Stimulated activated CD4-positive, alpha-beta T cell treated with anti-CD3 and anti-CD28 coated beads, Interleukin-12 subunit alpha, Interleukin-12 subunit beta, amount 100 ng/mL, for 48 hours (primary cell): ENCODE measurements around the gene PDCD1.

Experiments
- DNase-seq, 3 donors: peaks; one replicate each; pipeline ENCODE4 v3.0.0-alpha.2; 2020; ENCODE audit warnings: low read depth in 2 of 3, low spot score in 1 of 3

PDCD1 gene

GRCh38 chr2:241865957-241866789, 7.5 kb upstream of the PDCD1 start:
- DNase-seq, result no peak

GRCh38 chr2:241865416-241865956, 6.8 kb upstream of the PDCD1 start:
- no peak for DNase-seq

GRCh38 chr2:241864850-241865213, 6.1 kb upstream of the PDCD1 start:
- DNase-seq, result no peak

DNA sequence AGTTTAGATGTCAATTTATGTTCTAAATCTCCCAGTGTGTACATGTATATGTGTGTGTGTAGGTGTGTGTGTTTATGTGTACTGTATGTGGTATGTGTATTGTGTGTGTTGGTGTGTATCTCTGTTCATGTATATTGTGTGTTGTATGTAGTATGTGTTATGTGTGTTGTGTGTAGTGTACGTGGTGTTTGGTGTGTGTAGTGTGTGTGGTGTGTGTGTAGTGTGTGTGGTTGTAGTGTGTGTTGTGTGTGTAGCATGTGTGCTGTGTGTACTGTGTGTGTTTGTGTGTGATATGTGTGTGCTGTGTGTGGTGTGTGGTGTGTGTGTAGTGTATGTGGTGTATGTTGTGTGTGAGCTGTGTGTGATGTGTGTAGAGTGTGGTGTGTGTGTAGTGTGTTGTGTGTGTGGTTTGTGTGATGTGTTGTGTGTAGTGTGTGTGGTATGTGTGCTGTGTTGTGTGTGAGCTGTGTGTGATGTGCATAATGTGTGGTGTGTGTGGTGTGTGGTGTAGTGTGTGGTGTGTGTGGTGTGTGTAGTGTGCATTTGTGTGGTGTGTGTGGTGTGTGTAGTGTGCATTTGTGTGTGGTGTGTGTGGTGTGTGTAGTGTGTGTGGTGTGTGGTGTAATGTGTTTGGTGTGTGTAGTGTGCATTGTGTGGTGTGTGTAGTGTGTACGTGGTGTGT, 5.6 kb upstream of the PDCD1 start:
- DNase-seq, result no peak

DNA sequence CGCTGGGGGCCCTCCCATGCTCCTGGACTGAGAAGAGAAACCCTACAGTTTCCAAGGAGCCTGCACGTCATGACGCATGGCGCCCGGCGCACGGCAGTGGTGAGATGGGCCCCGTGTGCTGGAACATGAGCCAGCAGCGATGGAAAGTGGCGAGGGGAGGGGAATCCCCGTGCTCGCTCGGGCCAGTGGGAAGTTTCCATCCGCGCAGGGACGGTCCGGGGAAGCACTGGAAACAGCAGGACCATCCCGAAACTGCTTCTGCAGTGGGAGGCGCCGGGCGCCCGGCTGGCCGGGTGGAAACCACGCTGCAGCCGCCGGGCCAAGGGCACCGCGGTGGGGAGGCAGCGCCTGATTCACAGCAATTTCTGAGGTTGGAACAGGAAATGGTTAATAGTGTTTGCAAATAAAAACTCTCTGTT, 4.9 kb upstream of the PDCD1 start:
- peak; percentile 61 to 83 (median 73) for DNase-seq

GRCh38 chr2:241862775-241863535, 4.3 kb upstream of the PDCD1 start:
- no peak for DNase-seq

DNA sequence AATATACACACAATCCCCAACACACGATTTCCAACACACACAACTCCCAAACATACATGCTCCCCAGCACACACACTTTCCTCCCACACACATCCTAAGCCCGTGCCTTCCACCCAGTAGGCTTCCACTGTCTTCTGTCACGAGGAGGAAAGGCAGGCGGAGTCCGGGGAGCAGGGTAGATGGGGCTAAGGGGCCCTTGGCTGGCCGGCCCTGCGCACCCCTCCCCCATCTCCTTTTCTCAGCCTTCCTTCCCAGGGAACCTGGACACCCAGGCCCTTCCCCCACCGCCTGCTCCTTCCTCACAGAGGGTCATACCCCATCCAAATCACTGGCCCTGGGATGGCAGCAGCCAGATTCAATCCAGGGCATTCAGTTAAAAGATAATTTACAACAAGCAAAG, 3.4 kb upstream of the PDCD1 start:
- no peak for DNase-seq

- DNase-seq, result no peak
Measured at GRCh38 chr2:241861264-241861663, 2.6 kb upstream of the PDCD1 start.

GRCh38 chr2:241860184-241861078, 1.7 kb upstream of the PDCD1 start:
- DNase-seq, result no peak

DNA sequence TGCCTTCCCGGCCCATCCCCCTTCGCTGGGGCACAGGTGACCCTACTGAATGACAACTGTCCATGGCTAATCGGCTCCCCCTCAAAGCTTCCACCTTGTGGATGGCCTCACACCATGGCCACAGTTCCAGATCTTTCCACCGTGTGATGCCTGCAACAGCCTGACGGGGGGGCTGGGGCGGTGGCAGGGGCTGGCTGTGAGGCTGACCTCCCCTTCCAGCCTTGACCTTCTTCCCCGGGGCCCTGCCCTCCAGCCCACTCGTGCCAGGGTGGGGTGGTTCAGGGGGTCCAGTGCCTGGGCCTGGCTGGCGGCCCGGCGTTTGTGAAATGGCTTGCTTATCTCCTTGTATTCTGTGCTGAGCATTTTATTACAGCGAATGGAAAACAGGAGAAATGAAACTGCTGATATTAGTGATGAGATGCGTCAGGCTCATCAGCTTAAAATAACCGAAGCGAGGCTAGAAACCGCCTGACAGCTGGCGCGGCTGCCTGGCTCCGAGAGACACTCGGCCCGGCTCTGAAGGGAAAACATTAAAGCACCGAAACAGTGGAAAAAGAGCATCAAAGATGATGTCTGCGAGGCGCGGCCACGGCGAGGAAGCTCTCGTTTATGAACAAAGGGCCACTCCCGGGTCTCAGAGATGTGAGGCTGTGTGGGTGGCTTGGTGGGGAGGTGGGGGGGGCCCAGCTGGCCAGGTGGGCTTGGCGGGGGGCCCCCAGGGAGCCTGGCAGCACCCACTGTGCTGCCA, 916 bp upstream of the PDCD1 start:
- DNase-seq, result peak; percentile 63 to 72 (median 72)

- no peak for DNase-seq
Measured at GRCh38 chr2:241859017-241859435, 332 bp upstream of the PDCD1 start.

DNA sequence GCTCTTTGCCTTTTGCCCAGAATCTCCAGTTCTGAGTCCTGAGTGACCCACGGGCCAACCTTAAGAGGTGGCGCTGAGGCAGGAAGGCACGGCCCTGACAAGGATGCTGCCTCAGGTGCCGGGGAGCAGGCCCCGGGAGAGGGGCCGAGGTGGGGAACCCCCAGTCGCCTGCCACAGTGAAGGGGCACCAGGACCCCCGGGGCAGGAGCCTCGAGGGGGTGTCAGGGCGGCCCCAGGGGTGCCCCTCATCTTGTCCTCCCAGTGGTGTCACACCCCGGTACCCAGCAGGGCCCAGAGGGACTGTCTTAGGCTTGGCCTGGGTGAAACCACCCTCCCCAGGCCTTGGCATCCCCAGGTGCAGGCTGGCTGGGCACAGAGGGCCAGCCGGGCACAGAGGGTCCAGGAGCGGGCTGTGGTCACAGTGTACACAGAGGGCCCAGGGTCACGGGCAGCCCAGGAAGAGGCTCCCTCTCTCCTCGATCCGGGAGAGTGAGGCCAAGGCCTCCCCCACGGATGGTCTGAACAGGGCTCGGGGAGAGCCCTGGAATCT, 1.0 kb downstream of the PDCD1 start:
- DNase-seq, result no peak

DNA sequence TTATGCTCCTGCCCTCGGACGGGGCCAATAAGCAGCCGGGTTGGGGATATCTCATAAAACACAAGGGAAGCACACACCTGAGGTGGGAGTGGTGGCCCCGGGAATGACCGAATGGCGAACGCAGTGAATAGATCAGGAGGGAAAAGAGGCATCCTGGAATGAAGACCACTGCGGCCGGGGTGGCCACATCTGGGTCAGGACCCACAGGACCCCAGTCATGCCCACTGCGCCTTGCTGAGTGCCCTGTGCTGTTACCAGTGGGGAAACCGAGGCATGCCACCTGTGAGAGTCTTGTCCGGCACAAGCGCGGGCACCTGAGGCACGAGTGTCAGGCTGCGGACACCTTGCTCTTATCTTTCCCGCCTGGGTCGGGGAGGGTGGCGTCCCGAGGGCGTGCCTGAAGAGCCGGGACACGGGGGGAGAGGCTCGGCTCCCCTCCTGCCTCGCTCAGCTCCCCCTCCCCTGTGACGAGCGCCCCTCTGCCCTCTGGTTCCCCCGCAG, 1.6 kb downstream of the PDCD1 start:
- DNase-seq, result no peak

- no peak for DNase-seq
Measured at GRCh38 chr2:241855888-241856422, 2.7 kb downstream of the PDCD1 start.

GRCh38 chr2:241855245-241855887, 3.3 kb downstream of the PDCD1 start:
- DNase-seq, result no peak

- no peak for DNase-seq
Measured at GRCh38 chr2:241854342-241855244, 4.1 kb downstream of the PDCD1 start.

- DNase-seq, result no peak
Measured at GRCh38 chr2:241853651-241854341, 4.9 kb downstream of the PDCD1 start.
